ENCODE results near the gene NSFL1C.

DNA sequence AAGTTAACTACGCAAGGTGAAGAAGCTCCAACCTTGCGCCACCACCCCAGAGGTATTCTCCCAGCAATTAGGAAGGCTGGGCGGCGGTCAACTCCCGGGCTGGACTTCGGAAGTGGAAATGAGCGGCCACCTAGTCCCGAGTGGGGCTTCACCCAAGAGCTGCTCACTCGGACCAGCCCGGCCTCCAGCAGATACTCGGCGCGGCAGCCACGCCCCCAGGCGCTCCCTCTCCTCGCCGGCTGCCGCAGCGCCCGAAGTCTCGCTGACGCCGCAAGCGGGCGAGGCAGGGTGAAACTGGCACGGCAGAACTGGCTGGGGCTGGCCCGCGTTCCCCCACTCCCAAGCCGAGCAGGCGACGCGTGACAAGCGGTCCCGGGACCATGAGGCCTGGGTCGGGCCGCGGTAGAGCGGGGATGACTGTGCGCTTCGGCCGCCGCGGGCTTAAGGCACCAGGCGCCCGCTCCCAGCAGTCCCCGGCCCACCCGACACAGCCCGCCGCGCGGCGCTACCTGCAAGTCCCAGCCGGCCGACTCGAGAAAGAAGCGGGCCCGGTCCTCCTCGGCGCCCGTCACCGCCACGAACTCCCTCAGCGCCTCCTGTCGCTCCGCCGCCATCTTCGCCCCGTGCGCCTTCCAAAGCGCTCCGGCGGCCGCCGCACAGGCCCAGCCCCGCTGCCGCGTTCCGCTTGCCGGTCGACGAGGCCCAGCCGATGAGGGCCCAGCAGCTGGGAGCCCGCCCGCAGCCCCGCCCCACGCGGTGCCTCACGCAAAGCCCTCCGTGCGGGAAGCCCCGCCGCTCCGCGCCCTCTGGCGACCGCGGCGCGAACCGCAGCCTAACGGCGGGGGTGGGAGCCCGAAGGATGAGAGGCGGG, at the start of gene NSFL1C:
- TF ChIP-seq, protein P1, sequence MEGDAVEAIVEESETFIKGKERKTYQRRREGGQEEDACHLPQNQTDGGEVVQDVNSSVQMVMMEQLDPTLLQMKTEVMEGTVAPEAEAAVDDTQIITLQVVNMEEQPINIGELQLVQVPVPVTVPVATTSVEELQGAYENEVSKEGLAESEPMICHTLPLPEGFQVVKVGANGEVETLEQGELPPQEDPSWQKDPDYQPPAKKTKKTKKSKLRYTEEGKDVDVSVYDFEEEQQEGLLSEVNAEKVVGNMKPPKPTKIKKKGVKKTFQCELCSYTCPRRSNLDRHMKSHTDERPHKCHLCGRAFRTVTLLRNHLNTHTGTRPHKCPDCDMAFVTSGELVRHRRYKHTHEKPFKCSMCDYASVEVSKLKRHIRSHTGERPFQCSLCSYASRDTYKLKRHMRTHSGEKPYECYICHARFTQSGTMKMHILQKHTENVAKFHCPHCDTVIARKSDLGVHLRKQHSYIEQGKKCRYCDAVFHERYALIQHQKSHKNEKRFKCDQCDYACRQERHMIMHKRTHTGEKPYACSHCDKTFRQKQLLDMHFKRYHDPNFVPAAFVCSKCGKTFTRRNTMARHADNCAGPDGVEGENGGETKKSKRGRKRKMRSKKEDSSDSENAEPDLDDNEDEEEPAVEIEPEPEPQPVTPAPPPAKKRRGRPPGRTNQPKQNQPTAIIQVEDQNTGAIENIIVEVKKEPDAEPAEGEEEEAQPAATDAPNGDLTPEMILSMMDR (IDR thresholded peaks at IDR 0.05) = peak; percentile 72
- TF ChIP-seq, protein P2, sequence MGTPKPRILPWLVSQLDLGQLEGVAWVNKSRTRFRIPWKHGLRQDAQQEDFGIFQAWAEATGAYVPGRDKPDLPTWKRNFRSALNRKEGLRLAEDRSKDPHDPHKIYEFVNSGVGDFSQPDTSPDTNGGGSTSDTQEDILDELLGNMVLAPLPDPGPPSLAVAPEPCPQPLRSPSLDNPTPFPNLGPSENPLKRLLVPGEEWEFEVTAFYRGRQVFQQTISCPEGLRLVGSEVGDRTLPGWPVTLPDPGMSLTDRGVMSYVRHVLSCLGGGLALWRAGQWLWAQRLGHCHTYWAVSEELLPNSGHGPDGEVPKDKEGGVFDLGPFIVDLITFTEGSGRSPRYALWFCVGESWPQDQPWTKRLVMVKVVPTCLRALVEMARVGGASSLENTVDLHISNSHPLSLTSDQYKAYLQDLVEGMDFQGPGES (IDR thresholded peaks at IDR 0.05; ENCODE audit: low read depth, low read length) = 0 out of 2 replicates have a peak, but pooled peaks have one; percentile 11
- no peak for TF ChIP-seq GATA2 (CRISPR knock-in tag; IDR thresholded peaks at IDR 0.05)
- TF ChIP-seq POLR2AphosphoS5 (IDR thresholded peaks at IDR 0.05; ENCODE audit: low read depth, low read length) = peak; percentile 79
- peak; percentile 22 to 23; a peak in 1 of 4 replicates for TF ChIP-seq EP300 (IDR thresholded peaks at IDR 0.05; ENCODE audit: borderline replicate concordance in 1 of 2, low read depth in 1 of 2, low read length in 1 of 2)
- TF ChIP-seq TEAD4 (IDR thresholded peaks at IDR 0.05; ENCODE audit: borderline replicate concordance, insufficient read depth) = no peak
